GM12874 (cell line): Measurements from ENCODE around the gene SLC45A1.

Experiments
- TF ChIP-seq, protein P1 (sequence below): IDR thresholded peaks from 2 replicates; pipeline ENCODE4 v1.5.1; 2011; ENCODE audit warnings: low read depth, mild to moderate bottlenecking, control low read depth, low read length, moderate library complexity; ENCODE audit not compliant: insufficient read depth

SLC45A1 gene

GRCh38 chr1:8317647-8318381, at the start of gene SLC45A1:
Gene SLC45A1 (plus strand): TSS chr1:8318114. CDS start chr1:8324330, 6,216 bp downstream.
- TF ChIP-seq, protein P1, sequence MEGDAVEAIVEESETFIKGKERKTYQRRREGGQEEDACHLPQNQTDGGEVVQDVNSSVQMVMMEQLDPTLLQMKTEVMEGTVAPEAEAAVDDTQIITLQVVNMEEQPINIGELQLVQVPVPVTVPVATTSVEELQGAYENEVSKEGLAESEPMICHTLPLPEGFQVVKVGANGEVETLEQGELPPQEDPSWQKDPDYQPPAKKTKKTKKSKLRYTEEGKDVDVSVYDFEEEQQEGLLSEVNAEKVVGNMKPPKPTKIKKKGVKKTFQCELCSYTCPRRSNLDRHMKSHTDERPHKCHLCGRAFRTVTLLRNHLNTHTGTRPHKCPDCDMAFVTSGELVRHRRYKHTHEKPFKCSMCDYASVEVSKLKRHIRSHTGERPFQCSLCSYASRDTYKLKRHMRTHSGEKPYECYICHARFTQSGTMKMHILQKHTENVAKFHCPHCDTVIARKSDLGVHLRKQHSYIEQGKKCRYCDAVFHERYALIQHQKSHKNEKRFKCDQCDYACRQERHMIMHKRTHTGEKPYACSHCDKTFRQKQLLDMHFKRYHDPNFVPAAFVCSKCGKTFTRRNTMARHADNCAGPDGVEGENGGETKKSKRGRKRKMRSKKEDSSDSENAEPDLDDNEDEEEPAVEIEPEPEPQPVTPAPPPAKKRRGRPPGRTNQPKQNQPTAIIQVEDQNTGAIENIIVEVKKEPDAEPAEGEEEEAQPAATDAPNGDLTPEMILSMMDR, result no peak

GRCh38 chr1:8273036-8273435, 44.9 kb upstream of the SLC45A1 start:
- TF ChIP-seq, protein P1, result no peak

- TF ChIP-seq, protein P1, result no peak
Observed at GRCh38 chr1:8274352-8274751, 43.6 kb upstream of the SLC45A1 start.

GRCh38 chr1:8276173-8276914, 41.6 kb upstream of the SLC45A1 start:
- TF ChIP-seq, protein P1, result no peak

- TF ChIP-seq, protein P1, result no peak
Observed at GRCh38 chr1:8276932-8277331, 41.0 kb upstream of the SLC45A1 start.

GRCh38 chr1:8281843-8282509, 35.9 kb upstream of the SLC45A1 start:
- TF ChIP-seq, protein P1, result no peak
